GM19468 (cell line): Measurements from ENCODE around the gene S100A13.
"Not testable (repeated sequence)": the region's sequence is repeated elsewhere in the genome, so short reads cannot be mapped to it uniquely, and the experiment has no call there.

Source experiments
- ATAC-seq: cut with Tn5 transposase; IDR thresholded peaks from one replicate; pipeline ENCODE4 v1.9.1; 2021; ENCODE audit warnings: mild to moderate bottlenecking, moderate library complexity, moderate number of reproducible peaks; ENCODE audit not compliant: unreplicated experiment; ENCODE audit errors: extremely low read depth

The S100A13 gene

GRCh38 chr1:153626904-153627714 lies at the start of gene S100A13:
Gene S100A13, minus strand, starts transcription at chr1:153627505. Its CDS starts 1,033 bp downstream, at chr1:153626472.
- no peak for ATAC-seq

GRCh38 chr1:153673511-153673910 lies 46.2 kb upstream of the S100A13 start:
- no peak for ATAC-seq

- not testable (repeated sequence) for ATAC-seq
Measured at GRCh38 chr1:153671628-153672353, 44.5 kb upstream of the S100A13 start.

- ATAC-seq: peak; percentile 81
Measured at GRCh38 chr1:153670859-153671627, 43.7 kb upstream of the S100A13 start, which contains the start of gene ILF2. Gene ILF2, minus strand, starts transcription at chr1:153670993. Its CDS starts 71 bp downstream, at chr1:153670922.

- ATAC-seq: no peak
Measured at GRCh38 chr1:153670257-153670858, 43.1 kb upstream of the S100A13 start.

DNA sequence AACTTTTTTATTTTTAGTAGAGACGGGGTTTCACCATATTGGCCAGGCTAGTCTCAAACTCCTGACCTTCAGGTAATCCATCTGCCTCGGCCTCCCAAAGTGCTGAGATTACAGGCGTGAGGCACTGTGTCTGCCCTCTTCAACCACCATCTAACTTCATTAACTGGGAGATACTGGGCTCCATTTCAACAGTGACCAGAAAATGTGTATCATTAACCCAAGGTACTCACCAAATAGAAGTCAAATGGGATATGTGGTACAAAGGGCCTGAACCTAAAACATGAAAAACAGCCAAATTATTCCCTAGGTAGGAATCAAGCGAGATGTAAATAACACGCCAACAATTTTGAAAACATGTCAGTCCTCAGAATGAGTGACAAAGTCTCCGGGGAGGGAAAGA lies 42.3 kb upstream of the S100A13 start:
- ATAC-seq: no peak

GRCh38 chr1:153668672-153669071 lies 41.4 kb upstream of the S100A13 start:
- ATAC-seq: not testable (repeated sequence)

DNA sequence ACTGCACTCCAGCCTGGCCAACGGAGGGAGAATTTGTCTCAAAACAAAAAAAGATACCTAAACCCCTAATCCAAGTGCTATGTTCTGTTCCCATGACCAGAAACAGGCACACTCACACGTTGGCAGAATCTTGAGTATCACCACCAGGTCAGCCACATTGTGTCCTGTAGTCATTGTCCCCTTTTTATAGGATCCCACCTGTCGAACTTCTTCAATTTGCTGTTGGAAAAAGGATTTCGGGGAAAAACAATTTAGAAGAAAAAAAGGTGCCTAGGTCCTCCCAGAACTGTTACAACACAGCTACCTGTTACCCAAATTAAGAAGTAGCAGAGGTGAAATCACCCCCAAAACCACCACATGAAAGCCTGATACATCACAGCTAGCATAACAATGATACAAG lies 40.1 kb upstream of the S100A13 start:
- ATAC-seq: no peak

- no peak for ATAC-seq
Measured at GRCh38 chr1:153663211-153663610, 35.9 kb upstream of the S100A13 start.

GRCh38 chr1:153662269-153662668 lies 35.0 kb upstream of the S100A13 start:
- ATAC-seq: no peak

DNA sequence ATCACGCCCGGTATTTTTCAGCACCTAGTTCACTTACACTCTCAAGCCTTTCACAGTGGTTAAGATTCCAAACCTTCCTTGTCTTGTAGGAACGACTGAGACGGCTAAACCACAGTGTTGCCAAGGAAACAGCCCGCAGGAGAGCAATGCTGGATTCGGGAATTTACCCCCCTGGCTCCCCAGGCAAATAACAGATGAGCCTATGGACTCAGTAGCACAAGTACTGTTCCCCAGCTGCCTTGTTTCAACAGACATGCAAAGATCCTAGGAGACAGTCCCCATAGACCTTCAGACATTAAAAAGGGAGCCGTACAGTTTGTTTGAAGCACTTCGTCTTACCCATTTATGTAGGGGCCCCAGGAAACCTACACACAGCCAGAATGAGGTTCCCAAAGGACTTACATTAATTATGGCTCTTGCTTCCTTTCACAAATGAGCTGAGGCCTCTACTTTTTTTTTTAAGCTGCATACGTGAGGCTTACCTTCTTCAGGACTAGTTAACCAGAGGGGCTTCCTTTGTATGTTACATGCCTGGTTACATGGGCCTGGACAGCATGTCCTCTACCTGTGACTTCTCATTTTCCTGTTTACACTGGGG lies 33.9 kb upstream of the S100A13 start:
- no peak for ATAC-seq

DNA sequence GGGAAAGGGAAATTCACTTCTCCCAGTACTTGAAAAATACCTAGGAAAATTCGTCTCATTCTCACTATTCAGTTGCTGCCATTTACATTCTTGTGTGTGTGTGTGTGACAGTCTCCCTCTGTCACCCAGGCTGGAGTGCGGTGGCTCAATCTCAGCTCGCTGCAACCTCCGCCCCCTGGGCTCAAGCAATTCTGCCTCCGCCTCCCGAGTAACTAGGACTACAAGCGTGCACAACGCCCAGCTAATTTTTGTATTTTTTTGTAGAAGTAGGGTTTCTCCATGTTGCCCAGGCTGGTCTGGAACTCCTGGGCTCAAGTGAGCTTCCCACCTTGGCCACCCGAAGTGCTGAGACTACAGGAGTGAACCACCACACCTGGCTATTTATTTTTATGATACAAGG lies 32.4 kb upstream of the S100A13 start:
- ATAC-seq: no peak

DNA sequence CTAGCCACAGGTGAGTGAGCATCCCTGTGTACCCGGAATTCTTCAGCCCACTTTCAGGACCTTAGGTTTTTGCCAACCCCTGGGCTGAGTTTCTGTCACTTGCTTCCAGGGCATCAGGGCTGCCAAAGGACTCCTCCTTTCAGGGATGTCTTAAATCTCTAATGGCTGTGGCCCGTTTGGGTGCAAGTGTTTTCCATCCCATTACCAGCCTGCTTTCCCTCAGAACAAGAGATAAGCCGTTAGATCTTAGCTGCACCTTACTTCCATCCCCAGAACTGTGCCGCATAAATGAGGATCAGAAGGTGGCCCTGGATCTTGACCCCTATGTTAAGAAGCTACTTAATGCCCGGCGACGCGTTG lies 31.9 kb upstream of the S100A13 start:
- ATAC-seq: no peak

DNA sequence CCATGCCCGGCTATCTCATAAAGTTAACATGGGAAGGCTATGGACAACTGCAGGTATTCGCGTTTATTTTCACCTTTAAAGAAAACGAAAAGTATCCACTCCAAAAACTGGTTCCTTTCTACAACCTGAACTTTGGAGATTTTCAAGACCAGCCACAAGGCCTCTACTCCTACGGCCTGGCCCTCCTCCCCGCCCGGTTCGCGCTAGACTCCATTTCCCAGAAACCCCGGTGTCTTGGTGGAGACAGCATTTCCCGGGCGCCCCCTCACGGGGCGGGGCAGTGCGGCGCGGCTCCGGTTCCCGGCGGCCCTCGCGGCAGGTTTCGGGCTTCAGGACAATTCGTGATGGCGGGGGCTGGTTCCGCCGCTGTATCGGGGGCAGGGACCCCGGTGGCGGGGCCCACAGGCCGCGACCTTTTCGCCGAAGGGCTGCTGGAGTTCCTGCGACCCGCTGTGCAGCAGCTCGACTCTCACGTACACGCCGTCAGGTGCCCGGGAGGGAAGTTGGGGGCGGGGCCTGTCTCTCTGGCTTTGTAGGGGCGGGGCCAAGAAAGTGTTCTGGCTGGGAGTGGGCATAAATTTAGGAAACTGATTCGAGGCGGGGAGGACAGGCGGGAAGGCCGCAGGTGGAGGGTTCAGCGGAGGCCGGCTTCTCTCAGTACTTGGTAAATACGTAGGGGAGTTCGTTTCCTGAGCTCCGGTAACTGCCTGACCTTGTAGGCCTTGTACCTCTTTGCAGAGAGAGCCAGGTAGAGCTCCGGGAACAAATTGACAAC lies 31.3 kb upstream of the S100A13 start, which contains the start of gene SNAPIN:
TSS of gene SNAPIN (plus strand) at position 304 of the 775 bp plus-strand sequence. CDS start at position 345, 41 bp downstream.
- ATAC-seq: peak; percentile 83

- ATAC-seq: no peak
Measured at GRCh38 chr1:153655333-153655732, 28.0 kb upstream of the S100A13 start.

DNA sequence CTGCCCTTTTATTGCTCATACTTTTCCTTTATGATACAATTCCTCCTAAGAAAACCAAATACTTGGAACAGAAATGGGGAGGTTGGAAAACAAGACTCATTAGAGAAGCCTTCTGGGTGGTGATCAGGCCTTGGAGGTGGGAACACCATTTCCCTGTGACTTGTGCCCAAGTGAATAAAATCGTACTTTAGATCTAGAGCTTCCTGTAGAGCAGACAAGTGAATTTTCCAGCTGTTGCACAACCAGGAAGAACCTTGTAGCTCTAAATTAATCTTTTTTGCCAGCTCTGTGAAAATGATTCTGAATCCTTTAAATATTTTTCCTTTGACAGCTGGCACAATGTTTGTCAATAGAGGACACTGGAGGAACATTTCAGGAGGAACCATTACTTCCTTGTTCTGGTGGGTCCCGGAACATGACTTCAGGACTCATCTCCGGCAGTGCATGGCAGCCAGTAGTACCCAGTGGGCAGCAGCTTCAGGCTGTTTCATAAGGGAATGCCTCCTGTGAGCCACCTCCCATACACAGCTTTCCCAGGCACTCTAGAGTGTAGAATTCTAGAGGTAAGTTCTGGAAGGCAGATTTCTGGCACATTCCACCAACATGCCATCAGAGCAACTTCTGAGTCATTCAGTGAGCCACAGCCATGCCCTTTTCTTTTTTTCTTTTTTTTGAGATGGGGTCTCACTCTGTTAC lies 25.6 kb upstream of the S100A13 start:
- ATAC-seq: no peak

- no peak for ATAC-seq
Measured at GRCh38 chr1:153651771-153652170, 24.5 kb upstream of the S100A13 start.

- ATAC-seq: no peak
Measured at GRCh38 chr1:153649863-153650235, 22.5 kb upstream of the S100A13 start.
